ENCODE results near the gene PPOX.

The PPOX gene

GRCh38 chr1:161153176-161153575, 13.1 kb upstream of the PPOX start:
- no peak for DNase-seq (ENCODE audit: low read depth in 1 of 2, low spot score in 1 of 2)

- DNase-seq (ENCODE audit: low read depth in 1 of 2, low spot score in 1 of 2), result peak; percentile 63 to 76
Observed at GRCh38 chr1:161153682-161154337, 12.4 kb upstream of the PPOX start, which contains the start of gene UFC1. Gene UFC1 (plus strand): TSS chr1:161153978. CDS start chr1:161153998, 20 bp downstream.

- no peak for DNase-seq (ENCODE audit: low read depth in 1 of 2, low spot score in 1 of 2)
Observed at GRCh38 chr1:161157867-161158266, 8.4 kb upstream of the PPOX start.

GRCh38 chr1:161158316-161159010, 7.8 kb upstream of the PPOX start:
- no peak for DNase-seq (ENCODE audit: low read depth in 1 of 2, low spot score in 1 of 2)

GRCh38 chr1:161159087-161159912, 6.9 kb upstream of the PPOX start, which contains the start of gene USP21:
Gene USP21 (plus strand): TSS chr1:161159500. CDS start chr1:161160641, 1,141 bp downstream.
- DNase-seq (ENCODE audit: low read depth in 1 of 2, low spot score in 1 of 2), result peak; percentile 80 to 90

- no peak for DNase-seq (ENCODE audit: low read depth in 1 of 2, low spot score in 1 of 2)
Observed at GRCh38 chr1:161159913-161160243, 6.3 kb upstream of the PPOX start.

- no peak for DNase-seq (ENCODE audit: low read depth in 1 of 2, low spot score in 1 of 2)
Observed at GRCh38 chr1:161160671-161161145, 5.5 kb upstream of the PPOX start.

- no peak for DNase-seq (ENCODE audit: low read depth in 1 of 2, low spot score in 1 of 2)
Observed at GRCh38 chr1:161161652-161162051, 4.6 kb upstream of the PPOX start.

GRCh38 chr1:161162052-161162451, 4.2 kb upstream of the PPOX start:
- DNase-seq (ENCODE audit: low read depth in 1 of 2, low spot score in 1 of 2), result no peak

GRCh38 chr1:161162806-161163205, 3.4 kb upstream of the PPOX start:
- DNase-seq (ENCODE audit: low read depth in 1 of 2, low spot score in 1 of 2), result no peak

- DNase-seq (ENCODE audit: low read depth in 1 of 2, low spot score in 1 of 2), result no peak
Observed at GRCh38 chr1:161163793-161164192, 2.4 kb upstream of the PPOX start.

- no peak for DNase-seq (ENCODE audit: low read depth in 1 of 2, low spot score in 1 of 2)
Observed at GRCh38 chr1:161164901-161165610, 1.2 kb upstream of the PPOX start.

GRCh38 chr1:161166669-161167548, 683 bp downstream of the PPOX start:
- no peak for DNase-seq (ENCODE audit: low read depth in 1 of 2, low spot score in 1 of 2)

GRCh38 chr1:161168906-161169305, 2.7 kb downstream of the PPOX start:
- no peak for DNase-seq (ENCODE audit: low read depth in 1 of 2, low spot score in 1 of 2)

- DNase-seq (ENCODE audit: low read depth in 1 of 2, low spot score in 1 of 2), result no peak
Observed at GRCh38 chr1:161171191-161171590, 5.0 kb downstream of the PPOX start.

- DNase-seq (ENCODE audit: low read depth in 1 of 2, low spot score in 1 of 2), result no peak
Observed at GRCh38 chr1:161171696-161172095, 5.5 kb downstream of the PPOX start.

- no peak for DNase-seq (ENCODE audit: low read depth in 1 of 2, low spot score in 1 of 2)
Observed at GRCh38 chr1:161172349-161172748, 6.1 kb downstream of the PPOX start.

- no peak for DNase-seq (ENCODE audit: low read depth in 1 of 2, low spot score in 1 of 2)
Observed at GRCh38 chr1:161172776-161173376, 6.7 kb downstream of the PPOX start.

GRCh38 chr1:161173711-161174110, 7.5 kb downstream of the PPOX start:
- DNase-seq (ENCODE audit: low read depth in 1 of 2, low spot score in 1 of 2), result no peak

- no peak for DNase-seq (ENCODE audit: low read depth in 1 of 2, low spot score in 1 of 2)
Observed at GRCh38 chr1:161174911-161175310, 8.7 kb downstream of the PPOX start.
